ENCODE measurements around the gene DNAH6.

- no peak for TF ChIP-seq FOXK2 (IDR thresholded peaks at IDR 0.05)
- no peak for TF ChIP-seq SP1 (IDR thresholded peaks at IDR 0.05)
Measured at GRCh38 chr2:84727315-84727714, 211.0 kb downstream of the DNAH6 start.

Data from HEK293T (cell line).